Suprapubic skin (tissue), 4 donors: ENCODE data around the gene FIGN.

ENCODE experiments used
- EP300 ChIP-seq: sonication (generic); formaldehyde crosslinking; IDR thresholded peaks from one replicate; pipeline ENCODE4 v1.6.1; 2017; ENCODE audit warnings: antibody characterized with exemption
- POLR2A ChIP-seq, 2 donors: fragments of 450-650 bp; IDR thresholded peaks; one replicate each; pipeline ENCODE4 v1.6.1; 2017; ENCODE audit warnings: antibody characterized with exemption in 2 of 2, mild to moderate bottlenecking in 2 of 2, moderate library complexity in 2 of 2
- POLR2AphosphoS5 ChIP-seq, 3 donors: sonication (generic); formaldehyde crosslinking; IDR thresholded peaks; one replicate each; pipeline ENCODE4 v1.6.1; 2017; ENCODE audit warnings: antibody characterized with exemption in 3 of 3
- TF ChIP-seq, protein P1 (sequence below), 2 donors: fragments of 200-600 bp in 1 of 2; fragments of 450-650 bp in 1 of 2; sonication (generic) in 1 of 2; IDR thresholded peaks; one replicate each; pipeline ENCODE4 v1.5.1; 2016 to 2019; ENCODE audit warnings: antibody characterized with exemption in 2 of 2, mild to moderate bottlenecking in 1 of 2, moderate library complexity in 1 of 2

DNA sequence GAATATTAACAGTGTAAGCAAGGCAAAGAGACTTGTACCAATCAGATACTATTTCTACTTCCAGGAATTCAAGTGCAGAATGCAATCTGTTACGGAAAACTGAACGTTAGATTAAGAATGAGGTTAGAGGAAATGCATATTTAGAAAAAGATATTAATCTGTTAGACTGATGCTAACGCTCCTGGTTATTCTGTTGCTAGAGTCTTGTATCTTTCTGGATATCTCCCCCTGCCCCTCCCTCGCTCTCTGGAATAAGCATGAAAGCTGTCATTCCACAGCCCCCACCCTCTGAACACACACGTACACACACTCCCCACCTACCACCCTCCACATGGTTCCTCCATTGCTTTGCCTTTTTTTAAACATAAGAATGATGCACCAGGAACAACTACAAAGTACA lies 24.1 kb downstream of the FIGN start:
- no peak for TF ChIP-seq POLR2AphosphoS5 (IDR thresholded peaks at IDR 0.05)
- TF ChIP-seq, protein P1, sequence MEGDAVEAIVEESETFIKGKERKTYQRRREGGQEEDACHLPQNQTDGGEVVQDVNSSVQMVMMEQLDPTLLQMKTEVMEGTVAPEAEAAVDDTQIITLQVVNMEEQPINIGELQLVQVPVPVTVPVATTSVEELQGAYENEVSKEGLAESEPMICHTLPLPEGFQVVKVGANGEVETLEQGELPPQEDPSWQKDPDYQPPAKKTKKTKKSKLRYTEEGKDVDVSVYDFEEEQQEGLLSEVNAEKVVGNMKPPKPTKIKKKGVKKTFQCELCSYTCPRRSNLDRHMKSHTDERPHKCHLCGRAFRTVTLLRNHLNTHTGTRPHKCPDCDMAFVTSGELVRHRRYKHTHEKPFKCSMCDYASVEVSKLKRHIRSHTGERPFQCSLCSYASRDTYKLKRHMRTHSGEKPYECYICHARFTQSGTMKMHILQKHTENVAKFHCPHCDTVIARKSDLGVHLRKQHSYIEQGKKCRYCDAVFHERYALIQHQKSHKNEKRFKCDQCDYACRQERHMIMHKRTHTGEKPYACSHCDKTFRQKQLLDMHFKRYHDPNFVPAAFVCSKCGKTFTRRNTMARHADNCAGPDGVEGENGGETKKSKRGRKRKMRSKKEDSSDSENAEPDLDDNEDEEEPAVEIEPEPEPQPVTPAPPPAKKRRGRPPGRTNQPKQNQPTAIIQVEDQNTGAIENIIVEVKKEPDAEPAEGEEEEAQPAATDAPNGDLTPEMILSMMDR (IDR thresholded peaks at IDR 0.05) = no peak
- no peak for TF ChIP-seq EP300
- TF ChIP-seq POLR2A (IDR thresholded peaks at IDR 0.05) = no peak
